Esophagus mucosa (tissue), 1 donor: ENCODE measurements around the gene EHBP1. TPM values are rescaled to one million over a fixed set of nuclear protein-coding genes. Genes with fewer than 3 reads are reported as not detected.
A peak's percentile ranks its signal among the peaks of the same experiment; 100 is the strongest.

Experiments
- ATAC-seq: fragments of 200-7000 bp; cut with Tn5 transposase; one replicate; pipeline ENCODE4 v1.9.1; 2020
- total RNA-seq: library from RNA; stranded (reverse); gene quantifications from one replicate; pipeline ENCODE4 v1.2.4, GENCODE V29; 2023
- donor health status: DM: yes; HTN: yes; CAD: no.

EHBP1 gene
- total RNA-seq, 1 donor from 2014 or later, result 75.8 TPM

GRCh38 chr2:62785216-62785615 is 79.7 kb downstream of the EHBP1 start:
- peak; percentile 59 for ATAC-seq

DNA sequence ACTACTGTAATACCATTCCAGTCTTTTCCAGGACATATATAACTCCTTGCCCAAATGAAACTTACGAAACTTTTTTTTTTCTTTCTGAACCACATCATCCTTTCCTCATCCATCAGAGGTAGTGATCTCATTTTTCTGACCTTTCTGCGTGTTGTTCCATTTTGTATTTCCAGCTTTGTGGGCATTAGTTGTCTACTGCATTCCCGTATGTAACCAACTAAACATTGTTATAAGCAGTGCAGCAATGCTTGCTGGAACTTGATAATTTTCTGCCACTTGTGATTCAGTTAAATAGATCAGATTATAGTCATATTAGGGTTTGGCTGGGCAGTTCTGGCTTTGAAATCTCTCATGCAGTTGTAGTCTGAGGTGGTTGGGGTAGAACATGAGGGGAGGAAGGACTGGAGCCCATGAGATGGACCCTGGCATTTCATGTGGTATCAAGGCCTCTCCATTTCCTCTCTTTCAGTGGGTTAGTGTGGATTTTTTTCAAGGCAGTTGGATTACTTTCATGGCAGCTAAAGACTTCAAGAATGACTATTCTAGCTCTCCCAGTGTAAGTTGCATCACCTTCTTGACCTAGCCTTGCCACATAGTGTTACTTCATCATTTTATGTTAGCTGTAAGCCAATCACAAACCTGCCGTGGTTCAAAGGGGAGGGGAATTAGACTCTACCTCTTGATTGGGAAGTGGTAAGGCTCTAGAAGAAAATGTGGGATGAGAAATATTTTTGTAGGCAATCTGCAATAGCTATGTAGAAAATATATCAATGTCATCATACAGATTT is 80.5 kb downstream of the EHBP1 start:
- ATAC-seq, result peak; percentile 80

GRCh38 chr2:62787386-62787785 is 81.9 kb downstream of the EHBP1 start:
- ATAC-seq, result peak; percentile 68

DNA sequence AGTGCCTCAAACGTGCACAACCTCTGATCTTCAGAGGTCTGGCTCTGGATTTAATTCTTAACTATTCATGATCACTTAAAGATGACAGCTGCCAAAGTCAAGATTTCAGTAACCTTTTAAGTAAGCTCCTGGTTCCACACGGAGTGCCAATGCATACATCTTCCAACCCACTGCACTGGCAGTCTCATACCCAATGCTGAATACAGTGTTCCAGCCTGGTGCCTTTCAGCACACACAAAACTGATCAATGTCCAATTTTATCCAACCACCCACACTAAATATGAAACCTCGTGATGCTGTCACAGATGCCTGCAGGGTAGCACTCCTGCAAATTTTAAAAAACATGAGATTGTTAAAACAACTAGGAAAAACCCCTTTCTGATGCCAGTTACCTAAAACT is 84.0 kb downstream of the EHBP1 start:
- no peak for ATAC-seq

- ATAC-seq, result no peak
Observed at GRCh38 chr2:62789918-62790317, 84.4 kb downstream of the EHBP1 start.

- ATAC-seq, result no peak
Observed at GRCh38 chr2:62792408-62792807, 86.9 kb downstream of the EHBP1 start.

DNA sequence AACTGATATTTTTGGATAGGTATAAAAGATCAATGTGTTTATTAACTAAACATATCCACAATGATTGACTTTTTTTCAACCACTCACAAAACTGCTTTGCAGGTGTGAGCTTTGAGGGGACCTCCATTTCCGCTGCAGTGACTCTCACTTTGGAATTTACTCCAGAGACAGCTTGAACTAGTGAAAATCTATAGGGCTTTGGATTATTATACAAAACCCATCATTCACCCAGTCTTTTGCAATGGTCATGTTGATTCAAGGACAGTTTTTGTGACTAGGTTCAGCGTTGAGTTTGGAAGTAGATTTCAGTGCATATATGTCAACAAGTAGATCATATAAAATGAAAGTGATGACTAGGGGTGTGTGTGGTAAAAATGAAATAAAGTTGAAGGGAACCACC is 87.7 kb downstream of the EHBP1 start:
- no peak for ATAC-seq

- ATAC-seq, result peak; percentile 41
Observed at GRCh38 chr2:62794791-62795190, 89.3 kb downstream of the EHBP1 start.

- no peak for ATAC-seq
Observed at GRCh38 chr2:62795341-62795740, 89.8 kb downstream of the EHBP1 start.

GRCh38 chr2:62797107-62797506 is 91.6 kb downstream of the EHBP1 start:
- ATAC-seq, result no peak

DNA sequence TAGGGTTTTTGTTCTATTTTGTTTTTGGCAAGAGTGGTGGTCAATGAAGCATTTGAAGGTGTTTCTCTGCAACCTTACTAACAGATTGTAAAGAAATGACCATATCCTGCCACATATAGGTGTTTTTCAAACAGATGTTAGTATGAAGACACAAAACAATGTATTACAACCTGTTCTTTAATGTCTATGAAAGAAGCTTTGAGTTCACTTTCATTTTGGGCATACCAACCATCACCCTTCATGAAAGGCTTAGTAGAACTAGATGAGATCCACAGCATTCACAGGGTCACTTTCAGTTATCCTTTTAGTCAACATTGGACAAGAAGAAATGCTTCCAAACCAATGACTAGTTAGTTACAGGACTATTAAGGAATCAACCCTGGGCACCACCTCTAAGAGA is 95.1 kb downstream of the EHBP1 start:
- no peak for ATAC-seq

DNA sequence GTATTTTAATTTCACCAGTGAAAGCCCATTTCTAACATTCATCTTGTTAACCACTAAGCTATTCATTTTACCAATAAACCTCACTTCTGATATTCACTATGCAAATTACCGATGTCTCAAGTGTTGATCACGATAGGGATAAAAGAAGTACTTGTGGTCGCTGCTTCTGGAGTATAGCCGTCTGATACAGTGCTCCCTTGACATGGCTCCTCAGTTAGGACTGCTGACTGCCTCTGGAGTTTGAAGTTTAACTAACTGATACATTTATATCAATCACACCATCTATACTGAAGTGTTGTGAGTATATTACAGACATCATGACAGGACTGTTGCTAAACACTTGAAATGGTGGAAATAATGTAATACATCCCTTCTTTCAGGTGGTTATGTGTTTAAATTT is 95.6 kb downstream of the EHBP1 start:
- no peak for ATAC-seq

- no peak for ATAC-seq
Observed at GRCh38 chr2:62801814-62802523, 96.5 kb downstream of the EHBP1 start.

DNA sequence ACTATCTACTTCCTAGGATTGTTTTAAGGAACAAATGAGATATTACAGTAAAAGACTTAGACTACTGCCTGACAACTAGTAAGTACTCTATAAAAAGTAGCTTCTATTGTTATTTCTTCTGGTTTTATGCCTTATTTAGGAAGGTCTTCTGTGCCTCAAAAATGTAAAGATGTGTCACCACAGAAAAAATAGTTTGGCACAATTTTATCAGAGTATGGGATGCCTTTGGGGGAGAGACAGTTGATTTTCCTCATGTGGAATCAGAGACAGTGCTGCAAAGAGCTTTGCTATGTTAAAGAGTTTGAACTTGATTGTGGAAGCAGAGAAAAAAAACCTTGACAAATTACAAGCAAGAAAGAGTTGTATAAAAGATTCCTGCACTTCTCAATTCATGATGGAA is 98.4 kb downstream of the EHBP1 start:
- no peak for ATAC-seq

- no peak for ATAC-seq
Observed at GRCh38 chr2:62806231-62806630, 100.7 kb downstream of the EHBP1 start.

GRCh38 chr2:62808554-62808953 is 103.0 kb downstream of the EHBP1 start:
- no peak for ATAC-seq

DNA sequence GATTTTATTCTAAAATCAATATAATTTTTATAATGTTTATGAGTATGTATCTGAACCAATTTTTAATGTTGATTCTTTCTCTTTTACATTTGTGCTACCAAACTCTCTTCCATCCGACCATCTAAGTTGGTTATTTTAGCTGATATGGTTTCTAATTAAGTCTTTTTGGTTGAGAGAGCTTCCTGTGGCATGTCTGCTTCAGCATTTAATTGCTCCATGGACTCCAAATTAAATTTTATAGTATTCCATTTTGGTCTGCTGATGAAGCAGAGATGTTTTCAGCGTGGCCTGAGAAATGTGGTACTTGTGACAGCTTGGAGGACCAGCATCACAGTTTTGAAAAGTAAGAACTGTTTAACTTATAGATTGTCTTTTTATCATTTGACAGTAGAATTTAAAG is 105.6 kb downstream of the EHBP1 start:
- ATAC-seq, result no peak

GRCh38 chr2:62811972-62812371 is 106.5 kb downstream of the EHBP1 start:
- ATAC-seq, result no peak

GRCh38 chr2:62812921-62813825 is 107.7 kb downstream of the EHBP1 start:
- peak; percentile 27 for ATAC-seq

DNA sequence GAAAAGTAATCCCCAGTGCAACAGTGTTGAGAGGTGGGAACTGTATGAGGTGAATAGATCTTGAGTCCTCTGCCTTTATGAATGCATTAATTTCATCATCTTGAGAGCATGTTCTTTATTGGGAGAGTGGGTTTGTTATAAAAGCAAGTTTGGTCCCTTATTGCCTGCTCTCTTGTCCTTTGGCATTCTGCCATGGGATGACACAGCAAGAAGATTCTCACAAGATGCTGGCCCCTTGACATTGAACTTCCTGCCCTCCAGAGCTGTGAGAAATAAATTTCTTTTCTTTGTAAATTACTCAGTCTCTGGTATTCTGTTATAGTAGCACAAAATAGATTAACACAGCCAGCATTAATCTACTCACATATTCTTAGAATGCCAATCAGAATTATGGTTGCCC is 108.6 kb downstream of the EHBP1 start:
- ATAC-seq, result no peak

DNA sequence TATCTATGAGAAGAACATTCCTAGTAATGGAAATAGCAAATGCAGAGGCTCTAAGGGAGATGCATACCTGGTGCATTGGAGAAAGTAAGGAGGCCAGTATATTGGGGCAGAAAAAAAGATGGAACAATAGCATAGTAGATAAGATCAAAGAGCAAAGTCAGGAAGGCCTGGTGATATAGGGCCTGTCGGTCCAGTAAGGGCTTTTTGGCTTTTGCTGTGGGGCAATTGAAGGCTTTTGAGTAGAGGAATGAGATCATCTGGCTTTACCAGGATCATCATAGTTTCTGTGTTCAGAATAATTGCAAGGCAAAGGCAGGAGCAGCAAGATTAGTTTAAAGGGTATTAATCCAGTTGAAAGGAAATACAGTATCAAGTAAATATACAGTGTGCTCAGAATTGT is 111.8 kb downstream of the EHBP1 start:
- peak; percentile 57 for ATAC-seq

DNA sequence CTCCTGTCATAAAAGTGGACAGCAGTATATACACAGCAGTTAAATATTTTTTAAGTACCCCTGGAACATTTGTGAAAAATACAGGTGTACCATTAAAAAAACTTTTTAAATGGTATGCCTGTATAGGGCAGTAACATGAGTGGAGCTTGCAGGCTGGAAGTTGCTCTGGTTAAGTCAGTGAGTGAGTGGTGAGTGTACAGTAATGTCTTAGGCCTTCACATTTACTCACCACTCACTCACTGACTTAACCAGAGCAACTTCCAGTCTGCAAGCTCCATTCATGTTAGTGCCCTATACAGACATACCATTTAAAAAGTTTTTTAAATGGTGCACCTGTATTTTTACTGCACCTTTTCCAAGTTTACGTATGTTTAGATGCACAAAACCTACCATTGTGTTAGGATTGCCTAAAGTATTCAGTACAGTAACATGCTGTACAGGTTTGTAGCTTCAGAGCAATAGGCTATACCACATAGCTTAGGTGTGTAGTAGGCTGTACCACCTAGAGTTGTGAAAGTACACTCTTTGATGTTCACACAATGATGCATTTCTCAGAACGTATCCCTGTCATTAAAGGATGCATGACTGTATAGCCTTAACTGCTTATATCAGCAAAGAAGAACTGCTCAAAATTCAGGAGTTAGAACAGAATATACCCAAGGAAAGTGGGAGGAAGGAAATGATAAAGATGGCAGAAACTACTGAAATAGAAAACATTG is 112.6 kb downstream of the EHBP1 start:
- peak; percentile 88 for ATAC-seq
